Placental pericyte (primary cell): ENCODE data around the gene ZFAND2B. TPM values are rescaled to one million over a fixed set of nuclear protein-coding genes. Genes with fewer than 3 reads are reported as not detected.

Source experiments
- total RNA-seq: library from RNA; depleted of rRNA; stranded (reverse); fragments of >200 nt; gene quantifications from 2 replicates; pipeline ENCODE4 v1.2.3, GENCODE V29; 2012

ZFAND2B gene, protein sequence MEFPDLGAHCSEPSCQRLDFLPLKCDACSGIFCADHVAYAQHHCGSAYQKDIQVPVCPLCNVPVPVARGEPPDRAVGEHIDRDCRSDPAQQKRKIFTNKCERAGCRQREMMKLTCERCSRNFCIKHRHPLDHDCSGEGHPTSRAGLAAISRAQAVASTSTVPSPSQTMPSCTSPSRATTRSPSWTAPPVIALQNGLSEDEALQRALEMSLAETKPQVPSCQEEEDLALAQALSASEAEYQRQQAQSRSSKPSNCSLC
- total RNA-seq, result 20.8 and 32.2 TPM in 2 replicates

DNA sequence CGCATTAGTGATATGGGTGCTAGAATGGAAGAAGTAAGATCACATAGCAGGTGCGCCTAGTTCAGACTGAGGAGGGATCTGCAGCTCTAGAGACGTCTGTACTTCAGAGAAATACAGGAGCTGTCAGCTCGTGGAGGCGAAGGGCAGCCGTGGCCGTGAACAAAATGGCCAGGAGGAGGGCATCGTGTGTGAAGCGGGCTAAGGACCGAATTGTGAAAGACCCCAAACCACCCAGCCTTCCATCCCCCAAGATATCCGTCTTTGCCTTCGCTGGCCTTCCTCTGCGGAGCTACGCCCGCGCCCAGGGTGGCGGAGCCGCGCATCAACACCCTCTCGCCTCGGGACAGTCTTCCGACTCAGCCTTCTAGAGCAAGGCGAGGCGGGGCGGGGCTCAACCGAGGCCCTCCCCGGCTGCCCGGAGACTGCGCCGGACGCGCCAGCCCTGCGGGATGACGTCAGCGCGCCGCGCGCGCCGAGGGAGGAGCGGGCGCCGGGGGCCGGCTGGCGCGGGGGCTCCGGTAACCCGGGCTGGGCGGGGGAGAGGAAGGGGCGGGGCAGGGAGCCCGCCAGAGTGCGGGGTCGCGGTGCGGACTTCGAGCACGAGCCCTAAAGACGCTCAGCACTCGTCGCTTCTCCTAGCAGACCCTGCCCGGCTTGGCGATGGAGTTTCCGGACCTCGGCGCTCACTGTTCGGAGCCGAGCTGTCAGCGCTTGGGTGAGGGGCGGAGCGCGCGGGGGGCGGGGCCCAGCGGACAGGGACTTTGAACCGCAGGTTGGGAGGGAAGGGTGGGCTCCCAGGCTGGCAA is at the start of gene ZFAND2B:
Gene ZFAND2B (plus strand): TSS at position 455 of the 806 bp plus-strand sequence. CDS start 206 bp downstream, at position 661.

DNA sequence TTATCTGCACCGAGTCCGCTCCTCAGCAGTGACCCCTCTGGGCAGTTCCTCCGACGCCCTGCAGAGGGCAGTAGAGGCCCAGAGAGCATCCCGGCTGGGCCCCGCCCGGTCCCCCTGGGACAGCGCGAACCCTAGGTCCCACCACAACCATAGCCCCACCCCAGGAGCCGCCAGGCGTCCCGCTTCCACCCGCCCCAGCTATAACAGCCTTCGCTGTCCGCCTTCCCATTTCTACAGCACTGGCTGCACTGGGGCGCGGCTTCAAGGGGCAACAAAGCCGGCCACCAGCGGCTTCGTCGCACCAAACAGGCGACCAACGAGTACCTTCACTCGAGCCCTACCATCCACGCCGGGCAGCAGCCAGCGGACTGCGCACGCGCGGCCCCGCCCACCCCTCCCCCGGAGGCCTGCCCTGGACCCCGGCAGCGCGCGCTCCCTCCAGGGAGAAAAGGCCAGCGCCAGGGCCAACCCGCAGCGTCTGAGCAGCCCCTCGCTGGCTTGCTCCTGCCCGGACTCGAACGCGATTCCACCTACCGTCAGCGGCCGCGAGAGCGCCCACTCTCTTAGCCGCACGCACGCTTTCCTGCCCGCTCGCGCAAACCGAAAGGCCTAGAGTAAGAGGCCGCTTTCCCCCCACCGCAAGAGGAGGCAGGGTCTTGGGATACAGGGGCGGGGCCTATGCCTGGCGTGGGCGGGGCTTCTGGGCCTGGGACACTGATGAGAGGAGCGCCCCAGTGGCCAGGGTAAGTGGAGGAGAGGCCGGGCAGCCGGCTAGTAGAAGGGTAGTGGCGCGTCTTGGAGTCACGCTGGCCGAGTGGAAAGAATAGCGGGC is 46.2 kb upstream of the ZFAND2B start, which contains the start of gene NHEJ1:
Gene NHEJ1 (minus strand): TSS at position 630 of the 832 bp plus-strand sequence. CDS start 2,453 bp downstream, outside the sequence.

DNA sequence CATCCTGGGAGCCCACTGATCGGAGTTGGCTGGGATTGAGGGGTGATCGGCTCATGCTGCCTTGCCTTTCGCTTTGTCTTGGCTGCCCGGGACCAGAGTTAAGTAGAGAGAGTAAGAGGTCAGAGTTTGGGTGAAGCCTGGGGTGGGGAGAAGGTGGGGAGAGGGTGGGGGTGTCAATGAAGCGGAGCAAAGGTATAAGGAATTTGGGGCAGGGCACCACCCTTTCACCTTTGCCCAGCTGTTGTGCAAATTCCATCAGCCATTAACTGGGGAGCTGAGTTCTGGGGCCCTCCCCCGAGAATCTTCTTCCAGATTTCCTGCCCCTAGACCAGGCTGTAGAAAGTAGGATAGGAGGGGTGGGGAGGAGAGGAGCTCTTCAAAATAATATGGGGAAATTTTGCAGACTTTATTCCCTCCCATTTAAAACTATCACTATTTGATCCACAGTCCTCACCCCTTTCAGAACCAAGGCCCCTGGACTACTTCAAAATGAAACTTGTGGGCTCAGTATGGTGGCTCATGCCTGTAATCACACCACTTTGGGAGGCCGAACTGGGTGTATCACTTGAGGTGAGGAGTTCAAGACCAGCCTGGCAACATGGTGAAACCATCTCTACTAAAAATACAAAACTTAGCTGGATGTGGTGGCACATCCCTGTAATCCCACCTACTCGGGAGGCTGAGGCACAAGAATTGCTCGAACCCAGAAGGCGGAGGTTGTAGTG is 36.5 kb upstream of the ZFAND2B start, which contains the start of gene SLC23A3:
Gene SLC23A3 (minus strand): TSS at position 100 of the 725 bp plus-strand sequence. CDS start 45 bp downstream, at position 55.

DNA sequence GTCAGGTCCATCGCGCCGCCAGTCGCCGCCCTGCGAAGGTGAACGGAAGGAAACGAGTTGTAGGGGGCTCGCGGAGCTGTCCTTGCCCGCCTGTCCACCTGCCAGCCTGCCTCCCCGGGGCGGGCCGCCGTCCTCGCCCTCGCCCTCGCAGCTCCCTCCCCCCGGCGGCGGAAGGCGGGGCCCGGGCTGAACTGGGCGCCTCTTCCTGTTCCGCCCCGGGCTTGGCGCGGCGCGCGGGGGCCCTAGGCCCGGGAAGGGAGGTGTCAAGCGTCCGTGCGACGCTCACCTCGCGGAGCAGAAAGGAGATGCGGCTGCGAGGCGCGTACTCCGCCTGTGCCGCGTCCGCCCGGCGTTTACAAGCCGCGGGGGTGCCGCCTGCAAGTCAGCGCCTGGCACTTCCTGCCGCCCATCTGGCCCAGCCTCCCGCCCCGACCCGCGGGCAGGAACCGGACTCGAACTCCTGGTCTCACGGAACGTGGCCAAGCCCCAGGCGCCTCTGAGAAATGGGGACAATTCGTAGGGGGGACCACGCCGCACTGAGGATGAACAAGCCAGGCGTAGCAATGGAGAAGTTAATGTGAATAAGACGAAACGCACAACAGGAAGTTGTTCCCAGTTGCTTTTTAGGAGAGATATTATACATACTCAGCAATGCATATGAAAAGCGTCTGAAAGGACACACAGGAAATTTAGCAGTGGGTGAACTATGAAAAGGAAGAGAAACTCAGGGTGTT is 29.6 kb upstream of the ZFAND2B start, which contains the start of gene CNPPD1:
Gene CNPPD1 (minus strand): TSS at position 108 of the 734 bp plus-strand sequence. CDS start 97 bp downstream, at position 11.

DNA sequence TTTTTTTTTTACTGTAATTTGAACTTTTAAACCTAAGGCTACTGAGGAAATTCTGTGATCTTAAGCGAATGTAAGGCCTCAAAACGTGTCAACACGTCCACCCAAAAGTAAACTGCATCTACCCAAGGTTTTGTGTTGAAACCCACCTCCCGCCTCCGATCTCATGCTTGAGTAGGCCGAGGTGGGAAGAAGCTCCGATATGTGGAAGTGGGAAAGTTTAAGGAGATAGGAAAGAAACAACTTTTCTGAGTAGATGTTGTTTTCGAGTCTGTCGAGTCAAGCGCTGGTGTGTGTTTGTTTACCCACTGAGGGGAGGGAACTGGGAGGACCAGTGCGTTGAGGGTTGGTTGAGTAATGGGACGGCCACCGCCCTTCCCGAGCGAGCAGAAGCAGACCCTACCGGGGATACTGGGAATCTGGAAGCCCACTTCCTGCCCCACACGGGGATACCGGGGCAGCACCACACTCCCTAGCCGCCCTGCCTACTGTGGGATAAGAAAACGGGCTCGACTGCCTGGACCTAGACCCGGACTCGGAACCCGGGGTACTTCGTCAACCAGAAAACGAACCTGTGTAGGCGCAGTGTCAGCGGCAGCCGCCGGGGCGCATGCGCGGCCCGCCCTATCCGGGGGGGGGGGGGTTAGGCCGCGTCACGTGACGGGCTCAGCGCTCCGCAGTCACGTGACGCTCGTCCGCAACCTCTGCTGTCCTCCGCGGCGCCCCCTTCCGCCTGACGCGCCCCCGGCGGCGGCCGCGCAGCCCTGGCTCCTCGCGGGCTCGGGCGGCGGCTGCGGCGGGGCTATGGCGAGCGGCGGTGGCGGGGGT is 28.8 kb upstream of the ZFAND2B start, which contains the start of gene RETREG2:
Gene RETREG2 (plus strand): TSS at position 724 of the 825 bp plus-strand sequence. CDS start 78 bp downstream, at position 802.

DNA sequence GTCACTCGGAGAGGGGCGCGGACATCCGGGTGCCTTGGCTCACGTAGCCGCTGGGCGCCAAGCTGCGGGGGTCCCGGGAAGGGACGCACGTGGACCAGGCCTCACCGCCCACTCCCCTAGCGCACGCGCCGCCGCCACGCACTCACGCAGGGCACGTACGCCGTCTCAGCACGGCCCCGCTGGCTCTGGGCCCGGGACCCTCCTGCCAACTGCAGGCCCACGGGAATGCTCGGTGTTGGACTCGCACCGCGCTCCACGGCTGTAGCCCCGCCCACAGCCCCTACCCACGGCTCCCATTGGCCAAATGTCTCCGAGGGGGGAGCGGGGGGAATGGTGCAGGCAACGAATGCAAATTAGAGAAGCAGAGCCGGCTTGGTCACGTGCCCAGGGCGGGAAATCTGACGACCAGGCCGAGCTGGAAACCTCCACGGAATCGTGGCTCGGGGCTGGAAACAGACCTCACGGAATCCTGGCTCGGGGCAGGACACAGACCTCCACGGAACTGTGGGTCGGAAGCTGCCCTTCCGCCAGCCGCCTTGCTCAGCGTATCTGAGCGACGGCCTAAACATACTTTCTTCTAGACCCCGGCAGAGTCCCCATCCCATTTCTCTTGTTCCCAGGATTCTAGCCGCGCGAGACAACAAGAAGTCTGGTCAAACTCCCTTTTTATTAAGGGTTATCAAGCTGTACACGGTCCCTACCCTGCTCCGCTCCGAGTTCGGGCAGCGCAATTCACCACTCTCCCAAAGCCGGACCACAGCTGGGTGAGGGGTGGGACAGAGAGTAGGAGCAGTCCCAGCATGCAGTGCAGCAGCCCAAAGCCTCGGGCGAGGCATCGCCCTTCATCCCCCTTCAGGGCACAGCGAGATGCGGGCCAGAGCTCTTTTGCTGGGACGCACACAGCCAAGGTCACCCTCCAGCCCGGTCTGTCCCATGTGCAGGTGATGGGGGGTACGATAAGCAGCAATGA is 12.4 kb downstream of the ZFAND2B start, which contains the start of gene ABCB6:
Gene ABCB6 (minus strand): TSS at position 227 of the 970 bp plus-strand sequence. CDS start 285 bp downstream, outside the sequence.

DNA sequence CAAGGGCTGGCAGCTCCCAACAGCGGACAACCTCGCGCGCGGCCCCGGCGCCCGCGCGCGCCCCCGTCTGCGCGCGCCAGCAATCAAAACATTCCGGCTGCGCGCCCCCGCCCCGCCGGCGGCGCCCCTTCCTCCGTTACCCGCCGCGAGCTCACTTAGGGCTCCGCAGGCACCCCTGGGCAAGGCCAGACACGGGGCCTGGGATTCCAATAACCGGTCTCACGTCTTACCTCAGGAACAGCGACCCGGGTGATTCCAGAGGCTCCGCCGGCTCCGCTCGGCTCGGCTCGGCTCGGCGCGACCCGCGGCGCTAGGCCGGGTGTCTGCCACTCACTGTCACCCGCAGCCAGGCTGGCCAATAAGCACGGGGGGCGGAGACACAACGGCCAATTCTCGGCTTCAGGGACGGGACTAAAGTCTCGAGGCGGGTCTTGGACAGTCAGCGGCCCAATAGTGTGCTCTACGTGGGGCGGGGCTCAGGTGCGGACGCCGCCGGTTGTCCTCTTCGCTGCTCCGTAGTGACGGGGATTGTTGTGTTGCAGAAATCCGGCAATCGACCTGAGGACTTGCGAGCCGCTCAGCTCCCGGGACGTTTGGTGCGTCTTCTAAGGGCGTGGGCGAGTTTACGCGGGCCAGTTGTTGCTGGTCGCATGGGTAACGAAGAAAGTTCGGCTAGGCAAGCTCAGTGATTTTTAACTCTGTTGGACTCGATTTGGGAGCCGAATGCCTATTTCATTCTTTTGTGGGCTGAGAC is 22.9 kb downstream of the ZFAND2B start, which contains the start of the genes ANKZF1 and ATG9A:
Gene ANKZF1 (plus strand): TSS at position 502 of the 754 bp plus-strand sequence. CDS start 452 bp downstream, outside the sequence.
Gene ATG9A (minus strand): TSS at position 332 of the 754 bp plus-strand sequence. CDS start 1,612 bp downstream, outside the sequence.

DNA sequence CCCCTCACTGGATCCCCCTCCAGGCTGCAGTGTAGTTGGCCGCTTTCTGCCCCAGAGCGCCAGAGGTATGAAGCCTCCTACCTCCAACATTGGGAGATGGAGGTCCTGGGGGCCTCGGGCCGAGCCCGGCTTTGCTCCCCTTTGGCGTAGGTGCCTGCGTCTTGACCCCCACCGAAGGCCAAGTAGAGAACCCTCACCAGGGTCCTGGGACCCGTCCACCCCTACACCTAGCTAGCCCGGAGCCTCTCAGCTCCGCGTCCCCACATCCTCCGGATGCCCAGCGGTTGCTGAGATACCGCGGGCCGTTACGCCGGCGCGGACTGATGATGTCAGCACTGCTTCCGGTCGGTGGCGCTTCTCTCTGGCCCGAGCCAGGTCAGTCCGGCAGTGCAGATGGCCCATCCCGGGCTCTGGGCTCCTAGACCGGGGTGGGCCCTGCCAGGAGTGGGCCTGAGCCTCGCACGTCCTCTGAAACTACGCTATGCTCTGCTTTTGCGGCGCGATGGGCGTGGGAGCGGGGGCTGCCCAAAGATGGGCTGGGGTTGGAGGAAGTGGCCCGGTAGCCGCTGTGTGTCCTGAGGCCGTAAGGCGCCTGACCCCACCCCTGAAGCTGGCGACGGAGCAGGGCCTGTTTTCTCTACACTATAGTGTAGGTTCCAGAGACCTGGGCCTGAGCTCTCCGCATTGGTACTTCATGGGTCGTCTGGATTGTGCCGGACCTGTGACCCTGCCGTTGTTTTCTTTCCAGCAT is 38.7 kb downstream of the ZFAND2B start, which contains the start of the genes GLB1L and STK16:
Gene GLB1L (minus strand): TSS at position 297 of the 751 bp plus-strand sequence. CDS start 1,871 bp downstream, outside the sequence.
Gene STK16 (plus strand): TSS at position 332 of the 751 bp plus-strand sequence. CDS start 521 bp downstream, outside the sequence.

DNA sequence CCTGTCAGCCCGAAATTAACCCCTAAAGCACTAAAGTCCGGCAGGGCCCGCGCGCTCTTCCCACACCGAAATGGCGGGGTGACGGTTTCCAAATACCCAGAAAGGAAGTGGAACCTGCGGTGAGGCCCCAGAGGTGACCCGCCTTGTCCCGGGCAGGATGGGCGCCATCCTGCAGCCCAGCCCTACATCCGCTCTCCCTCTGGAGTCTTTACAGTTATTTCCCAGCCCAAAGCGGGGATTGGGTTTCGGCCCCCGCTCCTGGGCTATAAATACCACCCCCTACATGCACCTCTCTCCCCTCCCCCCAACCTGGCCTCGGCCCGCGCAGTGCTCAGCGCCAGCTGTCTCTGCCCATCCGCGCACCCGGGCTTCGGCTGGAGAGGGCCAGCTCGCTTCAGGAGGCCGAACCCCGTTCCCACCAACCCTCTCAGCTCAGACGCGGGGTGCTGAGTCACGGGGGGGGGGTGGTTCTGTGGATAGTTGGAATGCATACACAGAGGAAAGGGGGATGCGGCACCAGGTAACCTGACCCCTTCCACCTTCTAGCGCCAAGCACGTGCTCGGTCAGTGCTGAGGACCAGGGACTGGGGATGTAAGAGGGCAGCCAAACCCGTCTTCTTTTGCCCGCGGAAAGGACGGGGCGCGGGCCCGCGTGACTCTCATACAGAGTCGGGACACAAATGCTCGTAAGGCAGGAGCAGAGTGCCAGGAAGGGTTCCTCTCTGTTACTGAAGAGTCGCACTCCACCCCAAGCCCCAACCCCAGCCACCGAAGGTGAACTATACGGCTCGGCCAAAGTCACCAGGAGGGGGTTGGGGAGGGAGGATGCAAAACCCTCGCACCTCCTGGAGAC is 46.5 kb downstream of the ZFAND2B start, which contains the start of gene TUBA4B:
Gene TUBA4B (plus strand): TSS at position 344 of the 853 bp plus-strand sequence. CDS start 165 bp downstream, at position 509.

DNA sequence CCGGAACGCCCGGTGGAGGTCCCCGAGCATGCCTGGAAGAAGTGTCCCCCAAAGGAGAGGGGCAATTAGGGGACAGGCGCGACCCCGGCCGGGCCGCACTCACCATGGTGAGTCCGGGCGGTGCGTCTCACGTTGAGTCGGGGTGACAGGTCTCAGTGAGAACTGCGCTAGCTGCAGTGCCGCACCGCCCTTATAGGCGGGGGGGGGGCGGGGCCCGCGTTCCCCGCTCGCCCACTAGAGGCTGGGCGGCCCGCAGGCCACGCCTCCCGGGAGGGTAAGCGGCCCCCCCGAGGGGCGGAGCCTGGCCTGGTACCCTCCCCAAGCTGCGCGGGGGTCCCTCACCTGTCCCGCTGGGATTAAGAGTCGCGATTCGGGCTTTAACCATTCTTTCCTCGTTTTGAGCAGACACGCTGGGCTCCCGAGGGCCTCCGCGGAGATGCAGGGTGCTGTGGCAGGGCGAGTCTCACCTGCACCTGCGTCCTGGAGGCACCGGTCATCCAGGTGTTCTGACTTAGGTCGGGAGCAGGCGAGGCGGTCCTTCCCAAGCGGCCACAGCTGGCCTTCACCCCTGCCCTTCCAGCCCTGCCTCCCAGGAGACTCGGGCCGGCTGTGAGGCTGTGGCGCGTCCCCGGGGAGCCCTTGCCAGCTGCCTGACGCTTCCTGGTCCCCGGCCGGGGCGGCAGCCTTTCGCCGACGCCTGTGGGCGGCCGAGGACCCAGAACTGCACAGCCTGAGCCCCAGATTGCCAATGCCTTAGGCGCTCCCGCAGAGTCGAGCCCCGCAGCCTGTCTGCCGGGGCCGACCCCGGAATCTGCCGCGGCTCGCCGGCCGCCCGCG is 47.4 kb downstream of the ZFAND2B start, which contains the start of gene TUBA4A:
Gene TUBA4A (minus strand): TSS at position 166 of the 837 bp plus-strand sequence. CDS start 60 bp downstream, at position 106.

